Astrocyte (in vitro differentiated cells and primary cell): Measurements from ENCODE around the gene GPR156. TPM values are rescaled to one million over a fixed set of nuclear protein-coding genes. Genes with fewer than 3 reads are reported as not detected.
"Not testable (repeated sequence)": the region's sequence is repeated elsewhere in the genome, so short reads cannot be mapped to it uniquely, and the experiment has no call there.

Source experiments
- DNase-seq: peaks from one replicate; pipeline ENCODE4 v3.0.0-alpha.2; 2010; ENCODE audit warnings: low read depth
- FAIRE-seq: peaks from 2 replicates; lab custom pipeline; 2011; peaks lifted over from hg19 to GRCh38; lab: Jason Lieb, UNC
- H2AFZ ChIP-seq: 2 replicates; pipeline ENCODE4 v1.6.0; 2012; ENCODE audit warnings: low read depth, low read length, inconsistent platforms
- H3K27ac ChIP-seq: 2 replicates; pipeline ENCODE4 v1.5.1; 2011; ENCODE audit warnings: low read depth, low read length, inconsistent platforms
- H3K27me3 ChIP-seq: 2 replicates; pipeline ENCODE4 v1.6.0; 2011; ENCODE audit warnings: low read length, inconsistent platforms; ENCODE audit not compliant: insufficient read depth
- H3K36me3 ChIP-seq: 2 replicates; pipeline ENCODE4 v1.5.1; 2011; ENCODE audit warnings: low read length, inconsistent platforms; ENCODE audit not compliant: insufficient read depth
- H3K4me1 ChIP-seq: 2 replicates; pipeline ENCODE4 v1.5.1; 2011; ENCODE audit warnings: low read length, inconsistent platforms; ENCODE audit not compliant: insufficient read depth
- H3K4me2 ChIP-seq: 2 replicates; pipeline ENCODE4 v1.6.0; 2012; ENCODE audit warnings: low read length, inconsistent platforms
- H3K4me3 ChIP-seq: 2 replicates; pipeline ENCODE4 v1.5.1; 2011; ENCODE audit warnings: low read depth, mild to moderate bottlenecking, low read length, inconsistent platforms; ENCODE audit not compliant: insufficient read depth
- H3K79me2 ChIP-seq: 2 replicates; pipeline ENCODE4 v1.6.0; 2012; ENCODE audit warnings: mild to moderate bottlenecking, low read length, inconsistent platforms; ENCODE audit not compliant: insufficient read depth
- H3K9ac ChIP-seq: 2 replicates; pipeline ENCODE4 v1.6.0; 2012; ENCODE audit warnings: mild to moderate bottlenecking, low read length, inconsistent platforms
- H3K9me3 ChIP-seq: 2 replicates; pipeline ENCODE4 v1.5.1; 2012; ENCODE audit warnings: low read depth, mild to moderate bottlenecking, low read length, inconsistent platforms; ENCODE audit not compliant: insufficient read depth
- H4K20me1 ChIP-seq: 2 replicates; pipeline ENCODE4 v1.6.0; 2012; ENCODE audit warnings: low read length, inconsistent platforms; ENCODE audit not compliant: insufficient read depth
- H3K27ac Mint-ChIP-seq: one replicate; pipeline ENCODE4 v1.8.0; 2021; ENCODE audit warnings: mild to moderate bottlenecking, mixed read lengths; ENCODE audit not compliant: unreplicated experiment
- H3K27me3 Mint-ChIP-seq: one replicate; pipeline ENCODE4 v1.8.0; 2021; ENCODE audit warnings: low read depth, mixed read lengths; ENCODE audit not compliant: unreplicated experiment
- H3K36me3 Mint-ChIP-seq: one replicate; pipeline ENCODE4 v1.8.0; 2021; ENCODE audit warnings: low read depth, mixed read lengths; ENCODE audit not compliant: unreplicated experiment
- H3K4me1 Mint-ChIP-seq: one replicate; pipeline ENCODE4 v1.8.0; 2021; ENCODE audit warnings: low read depth, mixed read lengths; ENCODE audit not compliant: unreplicated experiment
- H3K4me3 Mint-ChIP-seq: one replicate; pipeline ENCODE4 v1.8.0; 2021; ENCODE audit warnings: mild to moderate bottlenecking, moderate library complexity, mixed read lengths; ENCODE audit not compliant: unreplicated experiment
- H3K9me3 Mint-ChIP-seq: one replicate; pipeline ENCODE4 v1.8.0; 2021; ENCODE audit warnings: mild to moderate bottlenecking, mixed read lengths; ENCODE audit not compliant: unreplicated experiment
- CTCF ChIP-seq: IDR thresholded peaks from 2 replicates; pipeline ENCODE4 v1.5.1; 2011; ENCODE audit warnings: low read depth, mild to moderate bottlenecking, inconsistent platforms, low read length, moderate library complexity; ENCODE audit not compliant: insufficient read depth
- EZH2 ChIP-seq: IDR thresholded peaks from 2 replicates; pipeline ENCODE4 v1.6.1; 2012; ENCODE audit warnings: mild to moderate bottlenecking, low read length, inconsistent platforms; ENCODE audit not compliant: insufficient read depth
- total RNA-seq: library from RNA; stranded (reverse); gene quantifications from 2 replicates; pipeline ENCODE4 v1.2.1, GENCODE V29; 2021

The GPR156 gene
- total RNA-seq, 1 donor from 2014 or later: 0.39 TPM

DNA sequence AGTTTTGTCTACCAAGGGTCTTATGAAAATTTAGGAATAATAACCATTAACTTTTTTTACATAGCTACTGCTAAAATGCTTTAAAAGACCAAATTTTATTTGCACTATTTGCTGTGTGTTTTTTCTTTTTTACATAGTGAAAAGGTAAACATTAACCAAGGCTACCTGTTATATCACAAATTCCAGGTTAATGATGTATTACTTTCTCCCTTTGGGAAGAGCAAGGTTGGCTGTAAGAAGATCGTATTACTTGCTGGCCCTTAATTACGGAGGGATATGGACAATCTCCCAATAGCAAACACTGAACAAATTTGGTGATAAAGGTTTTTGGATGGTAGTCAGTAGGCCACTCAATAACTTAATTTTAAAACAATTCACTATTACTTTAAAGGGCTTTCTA is 41.8 kb upstream of the GPR156 start:
- Histone ChIP-seq H3K27ac (no peak overlapping the region), H3K4me3 (no peak overlapping the region), H3K27me3 (no peaks in the 10 kb centered on the region), H3K79me2 (no peaks in the 10 kb centered on the region), H2AFZ (no peak overlapping the region), H3K9ac (no peak overlapping the region), H4K20me1 (no peaks in the 10 kb centered on the region), H3K9me3 (no peaks in the 10 kb centered on the region), H3K4me2 (no peak overlapping the region), H3K4me1 (no peaks in the 10 kb centered on the region), H3K36me3 (peaks cover 11% of the 10 kb centered on the region)
- DNase-seq (no peak), FAIRE-seq (no peak)
- no peak overlapping the region for H3K27ac Mint-ChIP-seq
- H3K4me3 Mint-ChIP-seq: no peak overlapping the region
- no peaks in the 10 kb centered on the region for H3K9me3 Mint-ChIP-seq
- no peak for TF ChIP-seq EZH2
- no peak for TF ChIP-seq CTCF
- H3K27me3 Mint-ChIP-seq: no peaks in the 10 kb centered on the region
- H3K36me3 Mint-ChIP-seq: peaks cover 5% of the 10 kb centered on the region
- H3K4me1 Mint-ChIP-seq: peaks cover 9% of the 10 kb centered on the region

DNA sequence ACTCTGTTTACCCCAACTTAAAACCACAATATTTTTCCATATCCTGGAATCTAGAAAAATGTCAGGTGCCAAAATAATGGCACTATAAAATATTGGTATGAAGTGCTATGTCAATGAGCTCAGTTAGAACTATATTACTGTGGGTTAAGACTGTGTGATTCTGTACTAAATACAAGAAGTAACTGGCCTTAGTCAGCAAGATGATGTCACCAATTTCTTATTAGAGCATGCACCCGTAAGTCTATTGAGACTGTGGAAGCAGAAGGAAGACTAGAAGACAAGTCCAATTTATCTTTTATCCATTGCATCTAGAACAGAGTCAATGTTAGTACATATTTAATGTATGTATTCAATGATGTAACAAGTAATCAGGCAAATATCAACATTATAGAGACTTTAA is 39.2 kb upstream of the GPR156 start:
- Histone ChIP-seq H3K4me3 (no peak overlapping the region), H3K27ac (no peak overlapping the region), H4K20me1 (no peaks in the 10 kb centered on the region), H3K4me2 (no peak overlapping the region), H3K79me2 (no peaks in the 10 kb centered on the region), H3K4me1 (no peaks in the 10 kb centered on the region), H3K27me3 (no peaks in the 10 kb centered on the region), H3K36me3 (no peaks in the 10 kb centered on the region), H3K9me3 (no peaks in the 10 kb centered on the region), H2AFZ (no peak overlapping the region), H3K9ac (no peak overlapping the region)
- H3K4me1 Mint-ChIP-seq: peaks cover 9% of the 10 kb centered on the region
- DNase-seq: peak; percentile 25
- peak overlapping the region; percentile 74 for H3K27ac Mint-ChIP-seq
- H3K9me3 Mint-ChIP-seq: no peaks in the 10 kb centered on the region
- FAIRE-seq: peak; percentile 26
- no peak overlapping the region for H3K4me3 Mint-ChIP-seq
- no peaks in the 10 kb centered on the region for H3K27me3 Mint-ChIP-seq
- TF ChIP-seq EZH2 (no peak), CTCF (no peak)
- peaks cover 9% of the 10 kb centered on the region for H3K36me3 Mint-ChIP-seq

DNA sequence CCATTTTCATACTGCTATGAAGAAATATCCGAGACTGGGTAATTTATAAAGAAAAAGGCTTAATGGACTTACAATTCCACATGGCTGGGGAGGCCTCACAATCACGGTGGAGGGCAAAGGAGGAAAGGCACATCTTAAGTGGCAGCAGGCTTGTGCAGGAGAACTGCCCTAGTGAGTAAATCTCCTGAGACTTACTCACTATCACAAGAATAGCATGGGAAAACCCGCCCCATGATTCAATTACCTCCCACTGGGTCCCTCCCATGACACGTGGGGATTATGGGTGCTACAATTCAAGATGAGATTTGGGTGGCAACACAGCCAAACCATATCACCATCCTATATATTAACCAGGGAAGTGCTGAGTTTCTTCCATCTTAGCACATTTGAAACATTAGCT is 38.7 kb upstream of the GPR156 start:
- H3K4me3 Mint-ChIP-seq, H3K27me3 ChIP-seq, H3K4me2 ChIP-seq, H3K9me3 Mint-ChIP-seq, FAIRE-seq, DNase-seq, H3K36me3 ChIP-seq, H3K9ac ChIP-seq, H3K27ac ChIP-seq, H2AFZ ChIP-seq, H3K27me3 Mint-ChIP-seq, H3K9me3 ChIP-seq, H3K36me3 Mint-ChIP-seq, H4K20me1 ChIP-seq, H3K4me1 Mint-ChIP-seq, H3K4me3 ChIP-seq, H3K79me2 ChIP-seq, H3K4me1 ChIP-seq: not testable (repeated sequence)
- H3K27ac Mint-ChIP-seq: peak overlapping the region; percentile 74
